Tibial artery (tissue), 4 donors: ENCODE measurements around the gene SORT1.
A peak's percentile ranks its signal among the peaks of the same experiment; 100 is the strongest.

Experiments used
- DNase-seq, 2 donors: peaks; one replicate each; pipeline ENCODE4 v3.0.0-alpha.2; 2019
- H3K27ac ChIP-seq, 2 donors: fragments of 200-600 bp; sonication (generic) in 1 of 2; 1 replicate in 1 of 2; 2 replicates in 1 of 2; pipeline ENCODE4 v1.5.1; 2018 to 2019; ENCODE audit warnings: mild to moderate bottlenecking in 1 of 2
- H3K27me3 ChIP-seq, 2 donors: fragments of 200-600 bp; sonication (generic) in 1 of 2; one replicate each; pipeline versions ENCODE4 v1.5.1 to v1.6.0; 2016 to 2019
- H3K36me3 ChIP-seq, 3 donors: fragments of 200-600 bp; sonication (generic) in 2 of 3; one replicate each; pipeline ENCODE4 v1.5.1; 2016 to 2019; ENCODE audit warnings: mild to moderate bottlenecking in 2 of 3
- H3K4me1 ChIP-seq, 4 donors: fragments of 200-600 bp; sonication (generic) in 2 of 4; 1 replicate in 3 of 4; 2 replicates in 1 of 4; pipeline ENCODE4 v1.5.1; 2016 to 2019
- H3K4me3 ChIP-seq, 2 donors: fragments of 200-600 bp; sonication (generic) in 1 of 2; 1 replicate in 1 of 2; 2 replicates in 1 of 2; pipeline ENCODE4 v1.5.1; 2018 to 2019; ENCODE audit warnings: mild to moderate bottlenecking in 2 of 2
- H3K9me3 ChIP-seq, 3 donors: fragments of 200-600 bp; sonication (generic) in 1 of 3; one replicate each; pipeline ENCODE4 v1.5.1; 2016 to 2019
- CTCF ChIP-seq, 2 experiments: fragments of 200-600 bp in 1 of 2; fragments of 450-650 bp in 1 of 2; IDR thresholded peaks; one replicate each; pipeline ENCODE4 v1.5.1; 2017 to 2019; ENCODE audit warnings: antibody characterized with exemption in 2 of 2, mild to moderate bottlenecking in 1 of 2, moderate library complexity in 1 of 2
- intact Hi-C: fragments of 100-400 bp; cut with DNase I; formaldehyde crosslinking; loops from one replicate; pipeline ENCODE4 v1.15.0; 2023; ENCODE audit warnings: low total_unique reads

The SORT1 gene

GRCh38 chr1:109438798-109439297 is 41.1 kb upstream of the SORT1 start:
- TF ChIP-seq CTCF (IDR thresholded peaks at IDR 0.05) = no peak
- intact Hi-C loops = no loop called here
- Histone ChIP-seq H3K4me1 (peaks cover 0 to 12% (median 0%) of the 10 kb centered on the region in 4 donors), H3K9me3 (no peaks in the 10 kb centered on the region), H3K4me3 (no peak overlapping the region), H3K27me3 (peaks cover 0 to 14% of the 10 kb centered on the region in 2 donors), H3K27ac (peak overlapping the region in 1 of 2 donors; percentile 2), H3K36me3 (no peaks in the 10 kb centered on the region)
- no peak for DNase-seq

GRCh38 chr1:109434484-109434883 is 36.8 kb upstream of the SORT1 start:
- no peak for DNase-seq
- no peak for TF ChIP-seq CTCF (IDR thresholded peaks at IDR 0.05)
- peaks cover 0 to 7% of the 10 kb centered on the region in 2 donors for H3K27me3 ChIP-seq
- no peak overlapping the region for H3K27ac ChIP-seq
- no peak overlapping the region for H3K4me3 ChIP-seq
- H3K4me1 ChIP-seq = peaks cover 0 to 12% (median 0%) of the 10 kb centered on the region in 4 donors
- H3K36me3 ChIP-seq = no peaks in the 10 kb centered on the region
- no peaks in the 10 kb centered on the region for H3K9me3 ChIP-seq
- intact Hi-C loops = no loop called here

GRCh38 chr1:109433322-109433721 is 35.6 kb upstream of the SORT1 start:
- H3K36me3 ChIP-seq = no peaks in the 10 kb centered on the region
- no peak overlapping the region for H3K4me3 ChIP-seq
- intact Hi-C loops = no loop called here
- peaks cover 0 to 7% of the 10 kb centered on the region in 2 donors for H3K27me3 ChIP-seq
- DNase-seq = no peak
- H3K4me1 ChIP-seq = peaks cover 0 to under 1% (median 0%) of the 10 kb centered on the region in 4 donors
- TF ChIP-seq CTCF (IDR thresholded peaks at IDR 0.05) = no peak
- no peaks in the 10 kb centered on the region for H3K9me3 ChIP-seq
- H3K27ac ChIP-seq = no peak overlapping the region

GRCh38 chr1:109432336-109432735 is 34.6 kb upstream of the SORT1 start:
- H3K4me3 ChIP-seq = no peak overlapping the region
- peaks cover 0 to 7% of the 10 kb centered on the region in 2 donors for H3K27me3 ChIP-seq
- intact Hi-C loops = no loop called here
- no peaks in the 10 kb centered on the region for H3K36me3 ChIP-seq
- TF ChIP-seq CTCF (IDR thresholded peaks at IDR 0.05) = no peak
- no peak overlapping the region for H3K27ac ChIP-seq
- DNase-seq = no peak
- H3K4me1 ChIP-seq = peaks cover 0 to 9% (median 5%) of the 10 kb centered on the region in 4 donors
- H3K9me3 ChIP-seq = no peaks in the 10 kb centered on the region

GRCh38 chr1:109427171-109427467 is 29.4 kb upstream of the SORT1 start:
- H3K4me3 ChIP-seq = peak overlapping the region; percentile 83 to 92
- H3K27ac ChIP-seq = peak overlapping the region; percentile 90 to 95
- intact Hi-C loops = loop anchor here (5.0 to 10.0 kb wide), 2 partner anchors 40 to 108 kb away; partner anchors contain the start of genes GPR61 and SYPL2
- TF ChIP-seq CTCF (IDR thresholded peaks at IDR 0.05) = no peak
- no peaks in the 10 kb centered on the region for H3K36me3 ChIP-seq
- H3K9me3 ChIP-seq = no peaks in the 10 kb centered on the region
- H3K4me1 ChIP-seq = peaks cover 0 to 33% (median 19%) of the 10 kb centered on the region in 4 donors
- no peaks in the 10 kb centered on the region for H3K27me3 ChIP-seq
- DNase-seq = no peak
